RWPE2 (cell line): ENCODE data around the gene EIF3F.
A peak's percentile ranks its signal among the peaks of the same experiment; 100 is the strongest.

Experiments used
- ATAC-seq: fragments of 200-7000 bp; cut with Tn5 transposase; 3 replicates; pipeline ENCODE4 v1.9.1; 2021; ENCODE audit warnings: low read depth
- DNase-seq: peaks from one replicate; pipeline ENCODE4 v3.0.0-alpha.2; 2020; ENCODE audit warnings: low spot score
- H3K27ac ChIP-seq: fragments of 450-650 bp; 2 replicates; pipeline ENCODE4 v1.5.1; 2017; ENCODE audit warnings: mild to moderate bottlenecking; ENCODE audit not compliant: poor library complexity, severe bottlenecking
- H3K27me3 ChIP-seq: fragments of 250-450 bp; sonication (Bioruptor Pico); 2 replicates; pipeline ENCODE4 v1.5.1; 2021; ENCODE audit warnings: mild to moderate bottlenecking, moderate library complexity; ENCODE audit not compliant: insufficient read depth, poor library complexity, severe bottlenecking
- H3K36me3 ChIP-seq: fragments of 250-450 bp; sonication (Bioruptor Pico); 2 replicates; pipeline ENCODE4 v1.5.1; 2020; ENCODE audit warnings: low read depth, mild to moderate bottlenecking, moderate library complexity
- H3K4me1 ChIP-seq: fragments of 250-450 bp; sonication (Bioruptor Pico); 2 replicates; pipeline ENCODE4 v1.5.1; 2021; ENCODE audit warnings: mild to moderate bottlenecking, moderate library complexity; ENCODE audit not compliant: insufficient read depth, poor library complexity, severe bottlenecking
- H3K4me3 ChIP-seq: fragments of 250-450 bp; sonication (Bioruptor Pico); 2 replicates; pipeline ENCODE4 v1.5.1; 2021; ENCODE audit warnings: mild to moderate bottlenecking, moderate library complexity; ENCODE audit not compliant: severe bottlenecking
- H3K9me3 ChIP-seq: fragments of 250-450 bp; sonication (Bioruptor Pico); 2 replicates; pipeline ENCODE4 v1.5.1; 2021; ENCODE audit warnings: mild to moderate bottlenecking, moderate library complexity; ENCODE audit not compliant: severe bottlenecking
- TF ChIP-seq, protein P1 (sequence below): fragments of 450-650 bp; IDR thresholded peaks from one replicate; pipeline ENCODE4 v1.5.1; 2017; ENCODE audit warnings: mild to moderate bottlenecking, moderate library complexity; ENCODE audit not compliant: poor library complexity, severe bottlenecking

EIF3F gene

DNA sequence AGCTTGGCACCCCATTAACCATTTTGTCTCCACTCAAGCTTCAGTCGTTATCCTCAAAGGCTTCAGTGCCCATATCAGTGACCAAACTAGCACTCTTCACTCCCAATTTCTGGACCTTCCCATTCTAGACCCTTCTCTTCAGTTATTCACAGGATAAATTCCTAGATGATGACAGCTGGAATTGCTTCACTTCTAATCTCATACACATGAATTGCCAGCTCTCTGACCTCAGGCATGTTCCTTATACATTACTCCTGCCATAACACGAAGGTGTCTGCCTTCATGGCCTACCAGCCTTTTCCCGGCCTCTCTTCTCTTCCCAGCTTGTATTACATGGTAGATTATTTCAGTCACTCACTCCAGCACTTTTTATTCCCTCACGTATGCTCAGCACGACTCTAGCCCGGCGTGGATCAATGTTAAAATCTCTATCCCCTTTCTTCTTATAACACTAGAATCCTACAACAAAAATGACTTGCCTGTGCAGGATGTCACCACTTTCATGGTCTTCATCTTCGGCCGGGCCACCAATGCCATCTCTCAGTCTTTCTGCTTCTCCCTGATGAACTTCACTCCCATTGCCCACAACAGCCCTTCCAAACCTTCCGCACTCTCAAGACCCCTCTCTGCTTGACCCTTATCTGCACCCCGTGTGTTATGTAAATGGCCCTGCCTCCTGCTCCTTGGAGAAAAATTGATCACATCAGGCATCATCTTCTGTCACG is 36.9 kb downstream of the EIF3F start:
- H3K9me3 ChIP-seq: no peaks in the 10 kb centered on the region
- TF ChIP-seq, protein P1, sequence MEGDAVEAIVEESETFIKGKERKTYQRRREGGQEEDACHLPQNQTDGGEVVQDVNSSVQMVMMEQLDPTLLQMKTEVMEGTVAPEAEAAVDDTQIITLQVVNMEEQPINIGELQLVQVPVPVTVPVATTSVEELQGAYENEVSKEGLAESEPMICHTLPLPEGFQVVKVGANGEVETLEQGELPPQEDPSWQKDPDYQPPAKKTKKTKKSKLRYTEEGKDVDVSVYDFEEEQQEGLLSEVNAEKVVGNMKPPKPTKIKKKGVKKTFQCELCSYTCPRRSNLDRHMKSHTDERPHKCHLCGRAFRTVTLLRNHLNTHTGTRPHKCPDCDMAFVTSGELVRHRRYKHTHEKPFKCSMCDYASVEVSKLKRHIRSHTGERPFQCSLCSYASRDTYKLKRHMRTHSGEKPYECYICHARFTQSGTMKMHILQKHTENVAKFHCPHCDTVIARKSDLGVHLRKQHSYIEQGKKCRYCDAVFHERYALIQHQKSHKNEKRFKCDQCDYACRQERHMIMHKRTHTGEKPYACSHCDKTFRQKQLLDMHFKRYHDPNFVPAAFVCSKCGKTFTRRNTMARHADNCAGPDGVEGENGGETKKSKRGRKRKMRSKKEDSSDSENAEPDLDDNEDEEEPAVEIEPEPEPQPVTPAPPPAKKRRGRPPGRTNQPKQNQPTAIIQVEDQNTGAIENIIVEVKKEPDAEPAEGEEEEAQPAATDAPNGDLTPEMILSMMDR: no peak
- H3K36me3 ChIP-seq: no peaks in the 10 kb centered on the region
- H3K27me3 ChIP-seq: peaks cover 8% of the 10 kb centered on the region
- H3K4me1 ChIP-seq: no peaks in the 10 kb centered on the region
- no peak; the same call in 2 of the 3 replicates for ATAC-seq
- H3K27ac ChIP-seq: no peak overlapping the region
- DNase-seq: no peak
- H3K4me3 ChIP-seq: no peak overlapping the region

- H3K27me3 ChIP-seq: peaks cover 4% of the 10 kb centered on the region
- H3K9me3 ChIP-seq: no peaks in the 10 kb centered on the region
- ATAC-seq (no peak), DNase-seq (no peak)
- no peaks in the 10 kb centered on the region for H3K4me1 ChIP-seq
- no peak overlapping the region for H3K27ac ChIP-seq
- TF ChIP-seq, protein P1: no peak
- H3K36me3 ChIP-seq: no peaks in the 10 kb centered on the region
- H3K4me3 ChIP-seq: no peak overlapping the region
Observed at GRCh38 chr11:8025123-8025522, 38.0 kb downstream of the EIF3F start.

DNA sequence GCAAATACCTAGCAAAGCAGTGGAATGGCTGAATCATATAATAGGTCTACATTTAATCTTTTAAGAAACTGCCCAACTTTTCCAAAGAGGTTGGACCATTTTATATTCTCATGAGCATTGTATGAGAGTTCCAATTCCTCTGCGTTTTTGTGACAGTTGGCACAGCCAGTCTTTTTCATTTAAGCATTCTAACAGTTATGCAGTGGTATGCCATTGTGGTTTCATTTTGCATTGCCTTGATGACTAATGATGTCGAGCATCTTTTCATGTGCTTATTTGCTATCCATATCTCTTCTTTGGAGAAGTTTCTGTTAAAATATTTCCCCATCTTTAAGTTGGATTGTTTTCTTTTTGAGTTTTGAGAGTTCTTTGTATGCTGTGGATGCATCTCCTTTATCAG is 38.7 kb downstream of the EIF3F start:
- Histone ChIP-seq H3K4me3 (no peak overlapping the region), H3K27ac (no peak overlapping the region), H3K9me3 (no peaks in the 10 kb centered on the region), H3K4me1 (no peaks in the 10 kb centered on the region), H3K27me3 (no peaks in the 10 kb centered on the region), H3K36me3 (no peaks in the 10 kb centered on the region)
- TF ChIP-seq, protein P1: no peak
- no peak for DNase-seq
- ATAC-seq: peak; percentile 54

- no peak overlapping the region for H3K27ac ChIP-seq
- no peaks in the 10 kb centered on the region for H3K9me3 ChIP-seq
Observed at GRCh38 chr11:8026982-8027381, 39.8 kb downstream of the EIF3F start.

GRCh38 chr11:8028766-8029165 is 41.6 kb downstream of the EIF3F start:
- ATAC-seq: no peak
- Histone ChIP-seq H3K4me3 (no peak overlapping the region), H3K36me3 (no peaks in the 10 kb centered on the region), H3K9me3 (no peaks in the 10 kb centered on the region), H3K27ac (no peak overlapping the region), H3K4me1 (no peaks in the 10 kb centered on the region), H3K27me3 (no peaks in the 10 kb centered on the region)
- no peak for DNase-seq
- TF ChIP-seq, protein P1: no peak

More at GRCh38 chr11:8026982-8027381, 39.8 kb downstream of the EIF3F start:
- no peaks in the 10 kb centered on the region for H3K36me3 ChIP-seq
- no peak overlapping the region for H3K4me3 ChIP-seq
- H3K27me3 ChIP-seq: no peaks in the 10 kb centered on the region
- no peak for ATAC-seq
- no peaks in the 10 kb centered on the region for H3K4me1 ChIP-seq
- DNase-seq: no peak
- TF ChIP-seq, protein P1: no peak
